Osteocyte (in vitro differentiated cells): ENCODE data around the gene SLC35C1. TPM values are rescaled to one million over a fixed set of nuclear protein-coding genes. Genes with fewer than 3 reads are reported as not detected.
"Not testable (repeated sequence)": the region's sequence is repeated elsewhere in the genome, so short reads cannot be mapped to it uniquely, and the experiment has no call there.

Source experiments
- DNase-seq: peaks from one replicate; pipeline ENCODE4 v3.0.0; 2021; ENCODE audit warnings: mixed read lengths; ENCODE audit not compliant: unreplicated experiment; ENCODE audit errors: extremely low spot score
- H3K27ac Mint-ChIP-seq: one replicate; pipeline ENCODE4 v1.8.0; 2021; ENCODE audit warnings: mild to moderate bottlenecking, mixed read lengths; ENCODE audit not compliant: unreplicated experiment
- H3K27me3 Mint-ChIP-seq: one replicate; pipeline ENCODE4 v1.8.0; 2021; ENCODE audit warnings: mixed read lengths; ENCODE audit not compliant: unreplicated experiment
- H3K36me3 Mint-ChIP-seq: one replicate; pipeline ENCODE4 v1.8.0; 2021; ENCODE audit warnings: mixed read lengths; ENCODE audit not compliant: unreplicated experiment
- H3K4me1 Mint-ChIP-seq: one replicate; pipeline ENCODE4 v1.8.0; 2021; ENCODE audit warnings: mixed read lengths; ENCODE audit not compliant: unreplicated experiment
- H3K4me3 Mint-ChIP-seq: one replicate; pipeline ENCODE4 v1.8.0; 2021; ENCODE audit warnings: mild to moderate bottlenecking, moderate library complexity, mixed read lengths; ENCODE audit not compliant: unreplicated experiment
- H3K9me3 Mint-ChIP-seq: one replicate; pipeline ENCODE4 v1.8.0; 2021; ENCODE audit warnings: mixed read lengths; ENCODE audit not compliant: unreplicated experiment
- total RNA-seq: library from RNA; stranded (reverse); gene quantifications from 2 replicates; pipeline ENCODE4 v1.2.1, GENCODE V29; 2021
- TF ChIP-seq, protein P1 (sequence below): fragments of 200-600 bp; sonication (generic); IDR thresholded peaks from 2 replicates; pipeline ENCODE4 v1.5.0; 2021; ENCODE audit warnings: antibody characterized with exemption, mild to moderate bottlenecking, moderate library complexity

The SLC35C1 gene
- total RNA-seq, 1 donor from 2014 or later, result 17.5 TPM

DNA sequence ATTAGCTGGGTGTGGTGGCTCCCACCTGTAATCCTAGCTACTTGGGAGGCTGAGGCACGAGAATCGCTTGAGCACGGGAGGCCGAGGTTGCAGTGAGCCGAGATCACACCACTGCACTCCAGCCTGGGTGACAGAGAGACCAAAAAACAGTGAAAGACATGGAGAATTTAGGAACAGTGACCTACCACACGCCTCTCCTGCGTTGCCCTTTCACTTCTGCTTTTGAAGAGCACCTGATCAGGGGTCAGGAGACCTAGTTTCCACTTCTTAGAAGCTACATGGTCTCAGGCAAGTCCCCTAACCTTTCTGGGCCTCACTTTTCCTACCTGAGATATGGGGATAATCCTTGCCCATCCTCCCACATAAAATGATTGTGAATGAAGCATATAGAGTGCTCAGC, 12.2 kb downstream of the SLC35C1 start:
- no peaks in the 10 kb centered on the region for H3K9me3 Mint-ChIP-seq
- H3K36me3 Mint-ChIP-seq, result no peaks in the 10 kb centered on the region
- DNase-seq, result no peak
- H3K27ac Mint-ChIP-seq, result no peak overlapping the region
- TF ChIP-seq, protein P1, sequence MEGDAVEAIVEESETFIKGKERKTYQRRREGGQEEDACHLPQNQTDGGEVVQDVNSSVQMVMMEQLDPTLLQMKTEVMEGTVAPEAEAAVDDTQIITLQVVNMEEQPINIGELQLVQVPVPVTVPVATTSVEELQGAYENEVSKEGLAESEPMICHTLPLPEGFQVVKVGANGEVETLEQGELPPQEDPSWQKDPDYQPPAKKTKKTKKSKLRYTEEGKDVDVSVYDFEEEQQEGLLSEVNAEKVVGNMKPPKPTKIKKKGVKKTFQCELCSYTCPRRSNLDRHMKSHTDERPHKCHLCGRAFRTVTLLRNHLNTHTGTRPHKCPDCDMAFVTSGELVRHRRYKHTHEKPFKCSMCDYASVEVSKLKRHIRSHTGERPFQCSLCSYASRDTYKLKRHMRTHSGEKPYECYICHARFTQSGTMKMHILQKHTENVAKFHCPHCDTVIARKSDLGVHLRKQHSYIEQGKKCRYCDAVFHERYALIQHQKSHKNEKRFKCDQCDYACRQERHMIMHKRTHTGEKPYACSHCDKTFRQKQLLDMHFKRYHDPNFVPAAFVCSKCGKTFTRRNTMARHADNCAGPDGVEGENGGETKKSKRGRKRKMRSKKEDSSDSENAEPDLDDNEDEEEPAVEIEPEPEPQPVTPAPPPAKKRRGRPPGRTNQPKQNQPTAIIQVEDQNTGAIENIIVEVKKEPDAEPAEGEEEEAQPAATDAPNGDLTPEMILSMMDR, result no peak
- H3K4me3 Mint-ChIP-seq, result no peak overlapping the region
- H3K4me1 Mint-ChIP-seq, result no peaks in the 10 kb centered on the region
- no peaks in the 10 kb centered on the region for H3K27me3 Mint-ChIP-seq

DNA sequence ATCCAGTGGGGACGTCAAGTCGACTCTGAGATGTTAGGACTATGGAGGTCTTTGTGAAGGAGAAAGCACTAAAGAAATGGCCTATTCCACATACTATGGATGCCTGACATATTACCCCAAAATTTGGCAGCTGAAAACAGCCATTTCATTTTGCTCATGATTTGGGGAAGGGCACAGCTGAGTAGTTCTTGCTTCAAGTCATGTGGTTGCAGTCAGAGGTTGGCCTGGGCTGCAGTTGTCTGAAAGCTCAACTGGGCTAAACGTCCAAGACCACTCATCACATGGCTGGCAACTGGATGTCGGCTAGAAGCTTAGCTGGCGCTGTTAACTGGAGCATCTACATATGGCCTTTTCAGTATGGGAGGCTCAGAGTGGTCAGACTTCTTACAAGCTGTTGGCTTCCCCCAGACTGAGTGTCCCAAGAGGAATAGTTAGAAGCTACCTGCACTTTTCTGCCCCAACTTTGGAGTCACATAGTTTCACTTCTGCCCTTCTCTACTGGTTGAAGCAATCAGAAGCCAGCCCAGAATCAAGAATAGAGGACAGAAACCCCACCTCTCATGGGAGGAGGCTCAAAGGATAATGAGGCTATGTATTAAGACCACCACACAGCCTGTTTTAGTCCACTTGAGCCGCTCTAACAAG, 14.1 kb downstream of the SLC35C1 start:
- TF ChIP-seq, protein P1, result no peak
- no peaks in the 10 kb centered on the region for H3K9me3 Mint-ChIP-seq
- H3K27ac Mint-ChIP-seq, result no peak overlapping the region
- H3K4me3 Mint-ChIP-seq, result no peak overlapping the region
- H3K27me3 Mint-ChIP-seq, result no peaks in the 10 kb centered on the region
- no peaks in the 10 kb centered on the region for H3K36me3 Mint-ChIP-seq
- DNase-seq, result no peak
- no peaks in the 10 kb centered on the region for H3K4me1 Mint-ChIP-seq

DNA sequence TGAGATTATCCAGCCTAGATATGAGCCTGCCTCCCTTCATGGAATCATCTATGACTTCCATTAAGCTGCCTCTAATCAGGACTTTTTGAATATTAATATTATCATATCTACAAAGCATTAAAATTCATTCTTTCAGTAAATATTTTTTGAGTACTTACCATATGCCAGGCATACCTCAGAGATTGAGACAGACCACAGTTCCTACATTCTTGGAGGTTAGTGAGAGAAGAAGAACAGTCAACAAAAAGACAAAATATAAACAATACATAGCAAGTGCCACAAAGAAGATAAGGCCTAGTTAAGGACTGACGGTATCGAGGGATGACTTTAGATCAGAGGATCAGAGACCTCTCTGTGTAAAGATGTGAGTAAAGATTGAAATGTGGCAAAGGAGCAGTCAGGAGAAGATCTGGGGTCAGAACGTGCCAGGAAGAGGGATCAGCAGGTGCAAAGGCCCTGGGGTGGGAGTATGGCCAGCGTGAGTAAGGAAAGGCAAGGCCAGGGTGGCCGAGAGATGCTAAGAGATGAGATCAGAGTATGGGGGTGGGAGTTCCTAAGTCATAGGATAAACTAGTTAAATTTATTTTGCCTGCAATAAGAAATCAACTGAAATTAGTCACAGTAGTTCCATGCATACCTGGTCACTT, 15.4 kb downstream of the SLC35C1 start:
- Mint-ChIP-seq H3K27ac (no peak overlapping the region), H3K36me3 (no peaks in the 10 kb centered on the region), H3K27me3 (peaks cover 5% of the 10 kb centered on the region), H3K4me1 (no peaks in the 10 kb centered on the region), H3K4me3 (no peak overlapping the region), H3K9me3 (no peaks in the 10 kb centered on the region)
- no peak for DNase-seq
- TF ChIP-seq, protein P1, result no peak

DNA sequence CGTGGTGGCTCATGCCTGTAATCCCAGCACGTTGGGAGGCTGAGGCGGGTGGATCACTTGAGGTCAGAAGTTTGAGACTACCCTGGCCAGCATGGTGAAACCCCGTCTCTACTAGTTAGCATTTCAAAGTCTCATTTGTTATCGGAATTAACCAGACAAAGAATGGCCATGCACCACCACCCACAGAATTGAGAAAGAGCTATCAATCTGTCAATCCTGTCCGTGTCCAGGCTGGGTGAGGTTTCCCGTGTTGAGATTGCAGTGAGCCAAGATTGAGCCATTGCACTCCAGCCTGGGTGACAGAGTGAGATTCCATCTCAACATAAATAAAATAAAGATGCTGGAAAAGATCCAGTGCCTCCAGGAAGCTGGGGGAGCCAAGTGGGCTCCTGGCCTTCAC, 21.5 kb downstream of the SLC35C1 start:
- not testable (repeated sequence) for H3K9me3 Mint-ChIP-seq, H3K4me3 Mint-ChIP-seq, H3K4me1 Mint-ChIP-seq, H3K27ac Mint-ChIP-seq, H3K36me3 Mint-ChIP-seq, DNase-seq
- peaks cover 47% of the 10 kb centered on the region for H3K27me3 Mint-ChIP-seq

DNA sequence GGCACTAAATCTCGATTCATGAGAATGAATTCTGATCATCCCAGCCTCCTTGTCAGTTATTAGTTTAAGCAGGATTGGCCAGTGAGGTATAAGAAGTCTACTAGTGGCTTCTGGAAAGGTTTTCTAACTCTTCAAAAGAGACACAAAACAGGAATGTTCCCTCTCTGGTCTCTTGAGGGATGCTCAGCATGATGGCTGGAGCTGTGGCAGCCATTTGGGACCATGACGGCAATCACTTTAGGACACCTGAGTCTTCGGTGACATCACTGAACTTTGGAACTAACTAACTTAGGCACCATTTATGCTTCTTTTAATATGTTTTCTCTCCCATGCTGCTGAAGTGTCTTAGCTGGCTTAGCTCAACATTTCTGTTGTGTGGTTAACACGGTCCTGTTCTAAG, 22.2 kb downstream of the SLC35C1 start:
- TF ChIP-seq, protein P1, result no peak
- Mint-ChIP-seq H3K4me1 (no peaks in the 10 kb centered on the region), H3K9me3 (no peaks in the 10 kb centered on the region), H3K27ac (no peak overlapping the region), H3K4me3 (no peak overlapping the region), H3K36me3 (no peaks in the 10 kb centered on the region), H3K27me3 (peaks cover 47% of the 10 kb centered on the region)
- no peak for DNase-seq
